HG03460 (cell line): ENCODE results near the gene WWOX.

ENCODE experiments used
- ATAC-seq: cut with Tn5 transposase; IDR thresholded peaks from one replicate; pipeline ENCODE4 v1.9.1; 2021; ENCODE audit not compliant: unreplicated experiment

Gene WWOX

DNA sequence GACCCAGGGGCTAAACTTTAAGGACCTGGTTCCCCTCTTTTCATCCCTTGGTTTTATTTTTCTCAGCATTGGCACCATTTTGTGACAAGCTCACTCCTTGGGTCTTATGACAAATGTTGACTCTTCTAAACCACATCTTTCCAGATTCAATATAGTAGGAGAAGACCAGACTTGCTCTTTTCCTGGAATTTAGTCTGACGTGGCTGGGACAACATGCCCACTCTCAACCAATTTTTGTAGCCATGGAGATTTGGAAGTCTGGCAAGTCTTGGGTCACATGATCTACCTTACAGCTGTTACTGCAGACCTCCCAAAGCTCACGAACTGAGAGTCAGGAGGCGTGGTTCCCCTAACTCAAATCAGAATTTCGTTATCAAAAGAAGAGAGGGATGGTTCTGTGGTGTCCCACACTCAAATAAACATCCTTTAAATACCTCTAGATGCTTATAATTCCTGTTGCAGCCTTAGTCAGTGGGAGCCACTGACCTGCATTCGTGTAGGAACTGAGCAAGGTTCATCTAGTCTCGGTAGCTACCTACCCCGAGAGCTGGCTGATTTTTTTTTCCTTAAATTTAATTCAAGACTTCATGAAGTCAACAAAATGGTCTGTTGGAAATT lies 817.6 kb downstream of the WWOX start:
- ATAC-seq, result no peak

GRCh38 chr16:78918805-78919305 lies 819.4 kb downstream of the WWOX start:
- ATAC-seq, result no peak

DNA sequence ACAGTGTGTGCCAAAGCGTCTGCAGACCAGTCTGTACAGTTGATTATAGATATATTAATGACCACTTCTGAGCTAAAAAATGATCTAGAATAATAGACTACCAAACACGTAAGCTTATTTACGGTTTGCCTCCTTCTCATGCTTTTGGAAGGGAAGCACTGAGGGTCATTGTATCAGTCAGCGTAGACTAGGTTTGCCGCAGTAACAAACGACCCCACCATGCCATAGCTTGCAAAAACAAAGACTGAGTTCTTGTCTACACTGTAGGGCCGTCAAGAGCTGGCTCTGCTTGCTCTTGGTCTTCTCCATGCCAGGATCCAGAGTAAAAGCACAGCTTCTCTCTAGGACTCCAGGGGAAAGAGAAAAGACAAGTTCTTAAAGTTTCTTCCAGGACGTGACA lies 820.4 kb downstream of the WWOX start:
- no peak for ATAC-seq

GRCh38 chr16:78920621-78921020 lies 821.2 kb downstream of the WWOX start:
- no peak for ATAC-seq

- ATAC-seq, result no peak
These were observed 825.8 kb downstream of the WWOX start for GRCh38 chr16:78925083-78925767.

DNA sequence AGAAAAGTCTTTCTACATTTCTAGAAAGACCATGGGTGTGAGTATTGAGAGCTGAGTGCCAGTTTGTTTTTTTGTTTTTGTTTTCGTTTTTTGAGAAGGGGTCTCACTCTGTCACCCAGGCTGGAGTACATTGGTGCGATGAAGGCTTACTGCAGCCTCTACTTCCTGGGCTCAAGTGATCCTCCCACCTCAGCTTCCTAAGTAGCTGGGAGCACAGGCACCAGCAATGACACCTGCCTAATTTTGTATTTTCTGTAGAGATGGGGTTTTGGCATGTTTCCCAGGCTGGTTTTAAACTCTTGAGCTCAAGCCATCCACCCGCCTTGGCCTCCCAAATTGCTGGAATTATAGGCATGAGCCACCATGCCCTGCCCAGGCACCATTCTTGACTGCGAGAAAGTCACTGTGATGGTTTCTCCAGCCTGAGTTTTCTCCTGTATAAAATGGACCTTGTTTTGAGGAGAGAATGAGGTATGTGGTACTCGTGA lies 827.3 kb downstream of the WWOX start:
- no peak for ATAC-seq

DNA sequence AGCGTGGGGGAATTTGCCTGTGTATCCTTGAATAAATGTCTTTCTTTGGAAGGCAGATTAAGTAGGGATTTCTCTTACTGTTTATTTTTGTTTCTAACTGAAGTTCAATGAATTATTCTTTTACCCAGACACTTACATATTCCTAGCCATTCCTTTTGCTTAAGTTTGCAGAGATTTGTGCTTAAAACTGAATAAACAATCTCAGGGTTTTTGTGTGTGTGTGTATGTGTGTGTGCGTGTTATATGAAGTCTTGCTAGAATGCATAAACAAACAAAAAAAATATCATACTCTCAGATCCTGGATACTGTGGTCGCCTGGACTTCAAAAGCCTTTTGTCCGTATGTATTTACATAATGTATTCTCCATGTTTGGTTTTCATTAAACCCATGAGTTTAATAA lies 828.3 kb downstream of the WWOX start:
- no peak for ATAC-seq

GRCh38 chr16:78929841-78930240 lies 830.4 kb downstream of the WWOX start:
- ATAC-seq, result no peak

- no peak for ATAC-seq
These were observed 831.1 kb downstream of the WWOX start for GRCh38 chr16:78930561-78930960.

DNA sequence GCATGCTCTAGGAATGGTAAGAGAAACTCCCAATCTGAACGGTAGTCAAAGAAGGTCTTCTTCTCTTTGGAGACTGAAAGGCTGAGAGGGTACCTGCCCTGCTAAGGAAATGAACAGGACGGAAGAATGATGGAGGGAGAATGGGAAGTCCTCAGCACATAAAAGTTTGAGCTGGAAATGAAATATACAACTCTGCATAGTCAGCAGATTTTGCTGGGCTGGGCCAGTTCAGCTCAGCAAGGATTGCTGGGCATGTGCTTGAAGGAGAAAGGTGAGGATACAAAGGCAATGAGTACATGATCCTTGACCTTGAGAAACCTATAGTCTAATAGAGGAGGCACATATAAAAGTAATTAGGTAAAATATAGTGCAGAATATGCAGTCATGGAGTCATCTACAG lies 831.8 kb downstream of the WWOX start:
- ATAC-seq, result no peak

- no peak for ATAC-seq
These were observed 832.2 kb downstream of the WWOX start for GRCh38 chr16:78931678-78932077.

- ATAC-seq, result no peak
These were observed 833.0 kb downstream of the WWOX start for GRCh38 chr16:78932355-78932943.

GRCh38 chr16:78936060-78936459 lies 836.6 kb downstream of the WWOX start:
- no peak for ATAC-seq

GRCh38 chr16:78939597-78939996 lies 840.1 kb downstream of the WWOX start:
- ATAC-seq, result no peak

DNA sequence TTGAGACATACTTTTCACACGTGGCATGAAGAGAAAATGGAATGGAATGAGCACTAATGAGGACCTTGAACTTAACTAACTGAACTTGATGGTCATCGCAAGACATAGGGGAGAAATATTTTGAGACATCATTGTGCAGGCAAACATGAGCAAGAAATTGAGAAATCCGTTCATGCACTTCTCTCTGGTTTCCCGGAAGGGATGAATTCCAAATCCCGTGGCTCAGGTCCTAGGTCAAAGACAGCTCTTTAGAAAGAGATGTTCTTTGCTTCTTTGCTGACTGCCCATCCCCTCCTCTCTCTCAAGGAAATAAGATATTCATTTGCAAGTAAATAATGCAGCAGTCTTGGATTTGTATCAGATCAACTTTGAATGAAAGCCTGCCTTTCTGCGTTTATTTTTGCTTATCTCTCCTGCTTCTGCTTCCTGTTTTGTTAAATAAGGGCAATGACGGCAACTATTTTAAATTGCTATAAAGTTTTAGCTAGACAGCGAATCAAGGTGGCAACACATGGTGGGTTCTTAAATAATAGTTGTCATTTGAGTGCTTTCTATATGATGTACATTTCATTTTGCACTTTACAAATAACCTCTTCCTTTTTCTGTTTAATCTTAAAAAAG lies 843.3 kb downstream of the WWOX start:
- no peak for ATAC-seq

- ATAC-seq, result no peak
These were observed 845.9 kb downstream of the WWOX start for GRCh38 chr16:78945336-78945735.

DNA sequence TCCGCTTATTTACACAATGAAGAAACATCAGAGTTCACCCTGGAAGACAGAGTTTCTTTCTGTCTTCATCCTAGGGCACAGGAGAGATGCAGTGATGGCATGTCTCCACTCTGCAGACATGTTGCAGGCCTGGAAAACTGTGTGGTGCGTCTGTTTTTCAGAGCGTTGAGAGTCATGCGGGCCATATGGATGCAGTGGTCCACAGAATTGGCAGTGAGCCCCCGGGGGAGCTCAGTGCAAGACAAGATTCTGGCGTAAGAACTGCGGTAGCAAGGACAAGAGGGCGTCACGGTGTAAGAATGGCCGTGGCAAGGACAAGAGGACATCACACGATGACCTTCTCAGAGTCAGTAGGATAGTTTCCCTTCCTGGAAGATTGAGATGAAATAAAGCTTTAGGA lies 847.1 kb downstream of the WWOX start:
- ATAC-seq, result no peak

- ATAC-seq, result no peak
These were observed 851.3 kb downstream of the WWOX start for GRCh38 chr16:78950768-78951167.

DNA sequence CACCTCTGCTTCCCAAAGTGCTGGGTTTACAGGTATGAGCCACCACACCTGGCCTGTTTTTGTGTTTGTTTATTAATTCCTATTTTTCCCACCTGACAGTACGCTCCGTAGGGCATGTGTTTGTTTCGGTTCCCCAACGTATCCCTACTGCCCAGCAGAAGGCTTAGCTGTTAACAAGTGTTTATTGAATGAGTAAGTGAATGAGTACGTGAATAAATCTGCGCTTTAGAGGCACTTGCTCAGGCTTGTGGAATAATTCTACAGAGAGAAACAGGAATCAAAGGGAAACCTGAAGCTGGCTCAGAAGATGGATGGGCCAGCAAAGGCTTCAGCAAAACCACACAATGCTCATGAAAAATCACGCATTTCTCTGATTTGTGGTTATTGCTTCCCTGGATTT lies 853.2 kb downstream of the WWOX start:
- ATAC-seq, result no peak

DNA sequence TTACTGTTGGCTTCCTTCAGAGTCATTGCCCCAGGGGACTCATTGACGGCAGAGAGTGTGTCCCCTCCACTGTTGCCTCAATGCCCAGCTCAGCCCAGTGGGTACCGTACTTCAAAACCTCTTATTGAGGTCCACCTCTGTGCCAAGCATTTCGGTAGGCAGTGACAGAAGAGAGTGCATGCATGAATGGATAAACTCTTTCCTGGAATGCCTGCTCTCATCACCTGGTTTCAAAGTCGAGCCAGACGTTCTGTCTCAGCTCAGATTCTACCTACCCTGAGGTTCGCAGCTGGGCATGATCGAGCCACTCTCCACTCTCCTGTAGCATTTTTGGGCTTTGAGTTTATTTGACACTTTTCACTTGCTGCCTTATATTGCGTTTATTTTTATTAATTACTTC lies 854.1 kb downstream of the WWOX start:
- ATAC-seq, result no peak

GRCh38 chr16:78955206-78955605 lies 855.8 kb downstream of the WWOX start:
- no peak for ATAC-seq

GRCh38 chr16:78956859-78957258 lies 857.4 kb downstream of the WWOX start:
- ATAC-seq, result no peak
